Skin epidermis (tissue), 12 donors: ENCODE data around the gene TESK2.

Experiments
- H3K27ac ChIP-seq, 21 experiments: fragments of 200-600 bp; sonication (generic) in 11 of 21; one replicate each; pipeline ENCODE4 v1.5.0; 2020; ENCODE audit warnings: mild to moderate bottlenecking in 3 of 21, inconsistent platforms in 2 of 21, moderate library complexity in 2 of 21
- H3K4me3 ChIP-seq, 7 experiments: fragments of 200-600 bp; sonication (generic) in 2 of 7; one replicate each; pipeline ENCODE4 v1.5.0; 2020; ENCODE audit warnings: inconsistent platforms in 2 of 7, mild to moderate bottlenecking in 2 of 7, moderate library complexity in 1 of 7

Gene TESK2

GRCh38 chr1:45429561-45430159 lies 61.3 kb downstream of the TESK2 start:
- H3K27ac ChIP-seq = no peak overlapping the region
- H3K4me3 ChIP-seq = no peak overlapping the region

DNA sequence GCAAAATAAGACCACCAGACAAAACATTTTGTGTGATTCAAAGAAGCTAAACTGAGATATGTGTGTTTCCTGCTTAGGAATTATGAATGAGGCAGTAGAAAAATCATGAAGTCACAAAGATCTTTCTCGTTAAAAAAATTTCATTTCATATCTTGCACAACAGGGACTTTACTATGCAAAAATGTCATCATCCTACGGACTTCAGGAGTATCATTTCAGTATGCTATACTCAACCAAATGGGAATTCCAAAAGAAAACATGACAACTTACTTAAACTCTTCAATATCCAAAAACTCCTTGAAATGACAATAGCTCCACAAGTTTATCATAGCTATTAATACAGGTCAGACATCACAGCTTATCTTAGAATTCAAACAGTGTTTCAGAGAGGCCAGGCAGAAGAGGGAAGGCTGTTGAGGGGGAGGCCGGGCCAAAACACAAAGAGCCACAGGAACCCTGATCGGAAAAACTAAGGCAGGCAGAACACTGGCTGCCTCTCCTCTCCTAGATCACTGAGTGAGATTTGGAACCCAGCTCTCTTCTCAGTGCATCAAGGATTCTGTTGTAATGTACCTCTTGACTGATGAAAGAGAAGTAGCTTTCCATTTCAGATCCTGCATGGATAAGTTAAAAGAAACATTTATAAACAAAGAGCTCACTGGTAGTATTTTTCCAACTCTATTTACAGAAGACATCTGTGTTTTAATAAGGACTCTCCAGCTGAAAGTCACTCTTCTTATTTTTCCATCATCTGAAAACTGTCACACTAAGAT lies 66.9 kb downstream of the TESK2 start:
- Histone ChIP-seq H3K4me3 (no peak overlapping the region), H3K27ac (no peak overlapping the region)

DNA sequence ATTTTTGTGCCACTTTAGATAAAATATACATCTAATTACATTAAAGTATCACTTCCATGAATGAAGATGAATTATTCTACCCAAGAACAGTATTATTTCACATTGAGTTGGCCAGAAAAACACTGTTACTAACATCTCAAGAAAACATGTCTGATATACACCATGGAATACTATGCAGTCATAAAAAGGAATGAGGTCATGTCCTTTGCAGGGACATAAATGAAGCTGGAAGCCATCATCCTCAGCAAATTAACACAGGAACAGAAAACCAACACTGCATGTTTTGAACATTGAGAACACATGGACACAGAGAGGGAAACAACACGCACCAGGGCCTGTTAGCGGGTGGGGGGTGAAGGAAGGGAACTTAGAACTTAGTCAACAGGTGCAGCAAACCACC lies 69.0 kb downstream of the TESK2 start:
- Histone ChIP-seq H3K27ac (no peak overlapping the region), H3K4me3 (no peak overlapping the region)

DNA sequence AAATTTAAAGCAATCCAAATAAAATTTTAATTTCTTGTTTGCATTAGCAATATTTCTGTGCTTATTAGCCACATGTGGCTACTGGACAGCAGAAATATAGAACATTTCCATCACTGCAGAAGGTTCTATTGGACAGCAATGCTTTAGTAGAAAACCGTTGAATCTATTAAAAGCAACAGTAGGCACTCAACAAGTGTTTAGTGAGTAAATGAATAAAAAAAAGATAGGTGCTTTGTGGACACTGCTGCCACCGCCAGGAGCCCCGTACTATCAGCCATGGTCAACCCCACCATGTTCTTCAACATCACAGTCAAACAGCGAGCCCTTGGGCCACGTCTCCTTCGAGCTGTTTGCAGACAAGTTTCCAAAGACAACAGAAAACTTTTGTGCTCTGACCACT lies 76.2 kb downstream of the TESK2 start:
- no peak overlapping the region for H3K4me3 ChIP-seq
- H3K27ac ChIP-seq = peak overlapping the region in 1 of 21 experiments; percentile 3

DNA sequence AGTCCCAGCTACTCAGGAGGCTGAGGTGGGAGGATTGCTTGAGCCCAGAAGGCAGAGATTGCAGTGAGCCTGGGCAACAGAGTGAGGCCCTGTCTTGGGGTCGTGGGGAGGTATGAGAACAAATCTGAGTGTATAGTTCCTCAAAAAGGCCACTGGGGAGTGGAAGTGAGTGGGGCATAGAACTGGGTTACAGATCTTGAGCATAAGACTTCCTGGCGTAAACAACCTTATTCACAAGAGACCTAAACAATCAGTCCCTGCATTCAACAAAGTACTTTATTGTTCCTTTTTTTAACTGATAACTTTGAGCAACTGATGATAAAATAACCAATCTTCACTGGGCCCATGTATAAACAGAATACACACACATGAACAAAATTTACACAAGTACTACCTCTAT lies 78.1 kb downstream of the TESK2 start:
- Histone ChIP-seq H3K27ac (peak overlapping the region in 4 of 21 experiments; percentile 13 to 53 (median 33)), H3K4me3 (no peak overlapping the region)

- Histone ChIP-seq H3K27ac (peak overlapping the region in 18 of 21 experiments; percentile 7 to 76 (median 49)), H3K4me3 (no peak overlapping the region)
Observed at GRCh38 chr1:45411510-45411899, 79.5 kb downstream of the TESK2 start.

DNA sequence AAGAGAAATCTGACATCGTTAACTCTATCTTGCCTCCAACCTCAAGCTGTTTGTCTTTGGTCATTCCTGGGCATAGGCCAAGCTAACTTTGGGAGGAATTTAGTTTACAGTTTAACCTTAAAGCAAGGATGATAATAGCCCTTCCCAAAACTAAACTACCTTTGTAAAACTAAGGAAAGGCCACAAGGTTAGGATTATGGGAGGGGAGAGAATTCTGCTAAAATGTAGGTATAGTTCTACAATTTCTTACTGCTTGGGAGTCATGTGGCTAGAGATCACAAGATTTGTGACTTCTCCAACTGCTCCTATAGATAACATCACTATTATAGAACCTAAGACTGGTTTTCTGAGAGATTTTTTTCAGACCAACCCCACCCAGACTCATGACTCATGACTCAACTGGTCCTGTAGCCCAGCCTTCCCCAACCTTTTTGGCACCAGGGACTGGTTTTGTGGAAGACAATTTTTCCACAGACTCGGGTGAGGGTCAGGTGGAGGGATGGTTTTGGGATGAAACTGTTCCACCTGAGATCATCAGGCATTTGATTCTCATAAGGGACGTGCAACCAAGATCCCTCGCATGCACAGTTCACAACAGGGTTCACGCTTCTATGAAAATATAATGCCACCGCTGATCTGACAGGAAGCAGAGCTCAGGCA lies 80.0 kb downstream of the TESK2 start:
- Histone ChIP-seq H3K4me3 (no peak overlapping the region), H3K27ac (peak overlapping the region in 18 of 21 experiments; percentile 21 to 76 (median 60))

DNA sequence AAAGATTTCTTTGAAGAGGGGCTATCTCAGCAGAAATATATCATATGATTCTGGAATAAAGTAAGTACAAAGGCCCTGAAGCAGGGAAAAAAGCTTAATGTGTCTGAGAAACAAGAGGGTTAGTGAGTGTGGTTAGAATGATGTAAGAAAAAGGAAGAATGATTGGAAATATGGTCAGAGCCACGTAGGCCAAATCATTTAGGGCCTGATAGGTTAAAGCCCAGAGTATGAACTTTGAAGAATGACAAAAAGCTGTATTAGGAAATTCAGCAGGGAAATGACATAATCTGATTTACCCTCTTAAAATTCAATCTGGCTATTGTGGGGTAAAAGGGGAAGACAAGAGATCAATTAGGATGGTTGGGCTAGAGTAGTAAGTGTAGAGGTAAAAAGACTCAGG lies 81.7 kb downstream of the TESK2 start:
- H3K4me3 ChIP-seq = no peak overlapping the region
- peak overlapping the region in 1 of 21 experiments; percentile 6 for H3K27ac ChIP-seq

- Histone ChIP-seq H3K27ac (peak overlapping the region in 2 of 21 experiments; percentile 24 to 26), H3K4me3 (no peak overlapping the region)
Observed at GRCh38 chr1:45407629-45408287, 83.2 kb downstream of the TESK2 start.

DNA sequence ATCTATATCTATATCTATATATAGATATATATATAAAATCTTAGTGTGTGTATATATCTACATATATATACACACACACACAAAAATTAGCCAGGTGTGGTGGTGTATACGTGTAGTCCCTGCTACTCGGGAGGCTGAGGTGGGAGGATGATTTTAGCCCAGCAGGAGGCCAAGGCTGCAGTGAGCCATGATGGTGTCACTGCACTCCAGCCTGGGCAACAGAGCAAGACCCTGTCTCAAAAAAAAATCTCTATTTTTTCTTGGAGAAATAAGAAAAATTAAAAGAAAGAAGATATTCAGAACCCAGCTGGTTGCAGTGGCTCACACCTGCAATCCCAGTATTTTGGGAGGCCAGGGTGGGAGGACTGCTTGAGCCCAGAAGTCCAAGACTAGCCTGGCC lies 85.3 kb downstream of the TESK2 start:
- Histone ChIP-seq H3K4me3 (no peak overlapping the region), H3K27ac (no peak overlapping the region)

DNA sequence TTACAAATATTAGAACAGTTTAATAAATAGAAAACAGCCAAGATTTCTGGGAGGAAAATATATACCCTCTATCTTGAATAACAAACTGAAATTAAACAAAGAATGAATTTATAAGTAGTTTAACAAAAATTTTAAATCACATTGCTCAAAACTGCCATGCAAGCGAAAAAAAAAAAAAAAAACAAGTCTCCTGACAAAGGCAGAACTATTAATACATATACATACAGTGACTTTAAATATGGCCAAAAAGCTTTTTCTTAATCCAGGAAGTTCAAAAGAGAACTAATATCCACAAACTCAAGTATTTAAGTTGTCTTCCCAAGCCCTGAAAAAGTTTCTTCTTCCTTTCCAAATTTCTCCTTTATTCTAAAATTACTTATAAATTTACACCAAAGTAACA lies 87.2 kb downstream of the TESK2 start:
- H3K27ac ChIP-seq = peak overlapping the region in 17 of 21 experiments; percentile 34 to 82 (median 64)

DNA sequence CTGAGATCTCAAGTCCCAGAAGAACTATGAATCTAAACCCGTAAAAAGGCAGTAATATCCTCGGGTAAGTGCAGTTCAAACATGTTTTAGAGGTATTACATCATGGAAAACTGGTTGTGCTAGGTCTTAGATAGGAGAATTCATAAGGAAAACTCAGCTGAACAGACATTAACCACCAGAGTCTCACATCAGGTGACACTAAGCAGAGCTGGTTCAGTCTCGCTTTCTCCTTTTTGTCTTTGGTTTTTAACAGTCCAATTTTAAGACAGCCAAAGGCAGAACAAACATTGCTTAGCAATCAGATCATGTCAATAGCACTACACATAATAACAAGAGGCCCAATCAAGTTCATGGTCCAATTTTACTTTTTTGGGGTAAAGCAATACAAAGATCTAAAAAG lies 87.7 kb downstream of the TESK2 start:
- H3K27ac ChIP-seq = peak overlapping the region in 19 of 21 experiments; percentile 15 to 82 (median 58)
- H3K4me3 ChIP-seq = no peak overlapping the region

More for the DNA sequence above, 87.2 kb downstream of the TESK2 start:
- no peak overlapping the region for H3K4me3 ChIP-seq

- Histone ChIP-seq H3K4me3 (no peak overlapping the region), H3K27ac (peak overlapping the region in 2 of 21 experiments; percentile 6 to 16)
Observed at GRCh38 chr1:45401524-45401923, 89.4 kb downstream of the TESK2 start.

- no peak overlapping the region for H3K27ac ChIP-seq
Observed at GRCh38 chr1:45400049-45400448, 90.9 kb downstream of the TESK2 start.

GRCh38 chr1:45397285-45397684 lies 93.7 kb downstream of the TESK2 start:
- Histone ChIP-seq H3K27ac (no peak overlapping the region), H3K4me3 (no peak overlapping the region)

More at GRCh38 chr1:45400049-45400448, 90.9 kb downstream of the TESK2 start:
- no peak overlapping the region for H3K4me3 ChIP-seq

GRCh38 chr1:45395582-45395981 lies 95.4 kb downstream of the TESK2 start:
- Histone ChIP-seq H3K4me3 (no peak overlapping the region), H3K27ac (no peak overlapping the region)

DNA sequence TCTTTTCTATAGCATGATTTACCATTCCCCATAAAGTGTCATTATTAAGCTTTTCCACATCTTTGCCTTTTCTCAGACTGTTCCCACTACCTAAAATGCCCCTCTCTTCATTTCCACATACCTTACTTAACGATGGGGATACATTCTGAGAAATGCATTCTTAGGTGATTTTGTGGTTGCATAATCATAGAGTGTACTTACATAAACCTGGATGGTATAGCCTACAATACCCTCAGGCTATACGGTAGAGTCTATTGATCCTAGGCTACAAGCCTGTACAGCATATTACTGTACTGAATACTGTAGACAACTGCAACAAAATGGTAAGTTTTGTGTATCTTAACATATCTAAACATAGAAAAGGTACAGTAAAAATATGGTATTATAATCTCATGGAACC lies 95.9 kb downstream of the TESK2 start:
- Histone ChIP-seq H3K4me3 (no peak overlapping the region), H3K27ac (no peak overlapping the region)

GRCh38 chr1:45394342-45394741 lies 96.6 kb downstream of the TESK2 start:
- Histone ChIP-seq H3K4me3 (no peak overlapping the region), H3K27ac (peak overlapping the region in 12 of 21 experiments; percentile 10 to 66 (median 44))

DNA sequence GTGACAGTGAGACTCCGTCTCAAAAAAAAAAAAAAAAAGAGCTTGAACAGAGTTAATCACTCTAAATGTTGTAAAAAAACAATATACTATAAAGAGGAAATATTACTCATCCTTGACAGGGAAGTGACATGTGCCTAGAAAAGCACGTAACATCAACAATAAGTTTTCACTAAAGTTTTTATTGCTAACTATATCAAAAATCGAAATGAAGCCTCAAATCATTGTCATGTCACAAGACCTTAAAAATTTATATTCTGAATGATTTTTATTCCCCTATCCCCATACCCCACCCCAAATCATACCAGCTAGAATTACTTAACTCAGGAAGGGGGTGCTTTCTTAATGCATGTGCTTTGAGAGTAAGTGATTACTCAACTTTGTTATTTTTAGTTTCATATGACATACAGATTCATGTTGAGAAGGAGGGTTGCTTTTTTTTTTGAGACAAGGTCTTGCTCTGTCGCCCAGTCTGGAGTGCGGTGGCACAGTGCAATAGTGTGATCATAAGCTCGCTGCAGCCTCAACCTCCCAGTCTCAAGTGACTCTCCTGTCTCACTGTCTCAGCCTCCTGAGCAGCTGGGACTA lies 97.2 kb downstream of the TESK2 start:
- Histone ChIP-seq H3K27ac (peak overlapping the region in 12 of 21 experiments; percentile 10 to 66 (median 40)), H3K4me3 (no peak overlapping the region)

DNA sequence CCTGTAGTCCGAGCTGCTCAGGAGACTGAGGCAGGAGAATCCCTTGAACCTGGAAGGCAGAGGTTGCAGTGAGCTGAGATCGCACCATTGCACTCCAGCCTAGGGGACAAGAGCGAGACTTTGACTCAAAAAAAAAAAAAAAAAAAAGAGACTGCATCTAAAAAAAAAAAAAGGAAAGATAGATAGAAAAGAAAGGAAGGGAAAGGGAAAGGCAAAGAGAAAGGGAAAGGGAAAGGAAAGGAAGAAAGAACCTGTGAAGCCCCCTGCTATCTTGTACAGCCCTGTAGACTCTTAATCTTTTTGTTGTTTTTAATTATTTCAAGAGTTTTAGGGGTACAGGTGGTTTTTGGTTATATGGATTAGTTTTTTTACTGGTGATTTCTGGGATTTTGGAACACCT lies 104.7 kb downstream of the TESK2 start:
- Histone ChIP-seq H3K4me3 (no peak overlapping the region), H3K27ac (no peak overlapping the region)
